GM12892 (cell line): ENCODE results near the gene TEX30.

Experiments
- POLR2A ChIP-seq: IDR thresholded peaks from 2 replicates; pipeline ENCODE4 v1.6.1; 2011; ENCODE audit warnings: low read depth, low read length, control low read depth
- TAF1 ChIP-seq: IDR thresholded peaks from 2 replicates; pipeline ENCODE4 v1.6.1; 2011; ENCODE audit warnings: low read depth, mild to moderate bottlenecking, control low read depth, low read length, borderline replicate concordance

- TF ChIP-seq POLR2A (no peak), TAF1 (no peak)
Measured at GRCh38 chr13:102726430-102726829, 47.2 kb downstream of the TEX30 start.
